PC-9 (cell line): ENCODE data around the gene GLP1R. TPM values are rescaled to one million over a fixed set of nuclear protein-coding genes. Genes with fewer than 3 reads are reported as not detected.

Experiments used
- BruUV-seq: library from RNA; stranded (reverse); fragments of 400-500 nt; replicated peaks from 2 replicates; lab custom pipeline; 2021; lab: Mats Ljungman, UMichigan
- CTCF ChIA-PET: fragments of 300-600 bp; sonication (Branson Sonifier 250); formaldehyde crosslinking; loops from one replicate; lab custom pipeline; 2022; ENCODE audit warnings: antibody characterized with exemption; lab: Charles Lee
- POLR2A ChIA-PET: fragments of 300-600 bp; sonication (Branson Sonifier 250); formaldehyde crosslinking; loops from one replicate; lab custom pipeline; 2022; ENCODE audit warnings: antibody characterized with exemption; ENCODE audit not compliant: unreplicated experiment; lab: Charles Lee
- DNase-seq, 2 experiments: peaks; one replicate each; pipeline versions ENCODE4 v3.0.0 to v3.0.0-alpha.2; 2015 to 2022; ENCODE audit warnings: mixed read lengths in 1 of 2
- H2AFZ ChIP-seq: fragments of 200-600 bp; sonication (generic); 2 replicates; pipeline ENCODE4 v1.8.1; 2017; ENCODE audit warnings: antibody characterized with exemption
- H3F3A ChIP-seq: fragments of 200-600 bp; sonication (generic); 2 replicates; pipeline ENCODE4 v1.8.1; 2017; ENCODE audit warnings: antibody characterized with exemption, mild to moderate bottlenecking, low read depth; ENCODE audit not compliant: insufficient read depth
- H3K27ac ChIP-seq: fragments of 200-600 bp; sonication (generic); 2 replicates; pipeline ENCODE4 v1.6.1; 2016; ENCODE audit warnings: mixed run types
- H3K27me3 ChIP-seq: fragments of 200-600 bp; sonication (generic); 2 replicates; pipeline ENCODE4 v1.6.1; 2016; ENCODE audit warnings: low read depth, mixed run types; ENCODE audit not compliant: insufficient read depth
- H3K36me3 ChIP-seq: fragments of 200-600 bp; sonication (generic); 2 replicates; pipeline ENCODE4 v1.6.1; 2016; ENCODE audit warnings: low read depth, mixed run types
- H3K4me1 ChIP-seq: fragments of 200-600 bp; sonication (generic); replicated peaks from 2 replicates; pipeline ENCODE4 v1.6.1; 2016; ENCODE audit warnings: mixed run types; ENCODE audit not compliant: insufficient read depth
- H3K4me2 ChIP-seq: fragments of 200-600 bp; sonication (generic); 2 replicates; pipeline ENCODE4 v1.6.1; 2017; ENCODE audit warnings: mixed run types
- H3K4me3 ChIP-seq: fragments of 200-600 bp; sonication (generic); 2 replicates; pipeline ENCODE4 v1.6.1; 2016; ENCODE audit warnings: mixed run types
- H3K79me2 ChIP-seq: fragments of 200-600 bp; sonication (generic); 2 replicates; pipeline ENCODE4 v1.6.1; 2017; ENCODE audit warnings: low read depth, mixed run types
- H3K9me2 ChIP-seq: fragments of 200-600 bp; sonication (generic); 2 replicates; pipeline ENCODE4 v1.8.1; 2017; ENCODE audit warnings: mild to moderate bottlenecking; ENCODE audit not compliant: insufficient read depth
- H3K9me3 ChIP-seq: fragments of 200-600 bp; sonication (generic); 2 replicates; pipeline ENCODE4 v1.8.1; 2016; ENCODE audit warnings: low read depth; ENCODE audit not compliant: insufficient read depth
- H4K20me1 ChIP-seq: fragments of 200-600 bp; sonication (generic); 2 replicates; pipeline ENCODE4 v1.8.1; 2017; ENCODE audit not compliant: insufficient read depth
- CTCF ChIP-seq: fragments of 200-600 bp; sonication (generic); conservative IDR thresholded peaks from 2 replicates; pipeline ENCODE4 v1.6.1; 2017; ENCODE audit warnings: mixed run types, antibody characterized with exemption, mild to moderate bottlenecking, moderate library complexity
- EZH2 ChIP-seq: fragments of 200-600 bp; sonication (generic); IDR thresholded peaks from 2 replicates; pipeline ENCODE4 v1.8.0; 2017; ENCODE audit warnings: antibody characterized with exemption, low read depth
- intact Hi-C: fragments of 100-400 bp; cut with micrococcal nuclease; formaldehyde crosslinking; loops from one replicate; pipeline ENCODE4 v1.10.0; 2022; ENCODE audit not compliant: unreplicated experiment
- total RNA-seq: library from RNA; stranded (reverse); gene quantifications from 2 replicates; pipeline ENCODE4 v1.2.3, GENCODE V29; 2021

The GLP1R gene
- total RNA-seq, 1 experiment from 2014 or later, result not detected

DNA sequence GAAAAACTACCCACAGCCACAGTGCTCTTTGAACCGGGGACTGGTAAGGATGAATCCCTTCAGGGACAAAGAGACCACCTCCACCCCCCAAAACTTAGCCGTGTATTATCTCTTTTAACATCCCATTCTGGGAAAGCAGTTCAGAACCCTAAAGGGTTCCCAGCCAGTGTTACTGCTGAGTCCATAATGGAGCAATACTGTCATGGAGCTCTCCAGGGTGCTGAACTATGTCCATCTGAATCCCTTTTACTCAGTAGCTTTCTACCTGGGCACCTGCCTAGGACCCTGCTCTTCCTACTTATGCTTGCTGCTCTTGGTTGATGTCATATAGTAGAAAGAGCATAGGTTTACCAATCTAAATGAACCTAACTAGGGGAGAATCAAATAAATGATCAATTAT is 88.7 kb downstream of the GLP1R start:
- H3K4me1 ChIP-seq, result no peaks in the 10 kb centered on the region
- no peaks in the 10 kb centered on the region for H3K9me3 ChIP-seq
- H3K9me2 ChIP-seq, result no peaks in the 10 kb centered on the region
- no peaks in the 10 kb centered on the region for H3K79me2 ChIP-seq
- no peaks in the 10 kb centered on the region for H3F3A ChIP-seq
- intact Hi-C loops, result no loop called here
- ChIA-PET POLR2A (no interaction called here), CTCF (no interaction called here)
- H4K20me1 ChIP-seq, result no peaks in the 10 kb centered on the region
- H3K27ac ChIP-seq, result no peak overlapping the region
- peaks cover 59% of the 10 kb centered on the region for H3K27me3 ChIP-seq
- H3K4me2 ChIP-seq, result no peak overlapping the region
- TF ChIP-seq CTCF, result no peak
- no peak for TF ChIP-seq EZH2
- no peak overlapping the region for H2AFZ ChIP-seq
- H3K4me3 ChIP-seq, result no peak overlapping the region
- BruUV-seq, result no TSS peak
- DNase-seq, result peak; percentile 26 to 42
- H3K36me3 ChIP-seq, result no peaks in the 10 kb centered on the region

Other genes starting within 250 kb of the GLP1R start
- 12.2 and 12.6 TPM in 2 replicates for gene SAYSD1, start 66.4 kb downstream of the GLP1R start, total RNA-seq
- gene KCNK5, start 180.7 kb downstream of the GLP1R start, total RNA-seq, result 11.9 and 14.3 TPM in 2 replicates